ENCODE data around the gene TLR5.

Gene TLR5

DNA sequence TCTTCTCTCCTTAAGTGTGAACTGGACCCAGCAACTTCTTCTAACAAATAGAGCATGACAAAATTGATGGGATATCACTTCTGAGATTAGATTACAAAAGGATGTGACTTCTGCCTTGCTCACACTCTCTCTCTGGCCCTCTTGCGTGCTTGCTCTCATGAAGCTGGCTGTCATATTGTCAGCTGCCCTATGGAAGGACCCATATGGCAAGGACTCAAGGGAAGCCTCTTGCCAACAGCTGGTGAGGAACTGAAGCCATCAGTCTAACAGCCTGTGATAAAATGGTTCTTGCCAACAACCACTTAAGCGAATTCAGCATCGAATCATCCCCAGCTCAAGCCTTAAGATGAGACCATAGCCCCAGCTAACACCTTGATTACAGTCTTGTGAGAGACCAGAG is 4.8 kb upstream of the TLR5 start:
- no peak for DNase-seq

DNA sequence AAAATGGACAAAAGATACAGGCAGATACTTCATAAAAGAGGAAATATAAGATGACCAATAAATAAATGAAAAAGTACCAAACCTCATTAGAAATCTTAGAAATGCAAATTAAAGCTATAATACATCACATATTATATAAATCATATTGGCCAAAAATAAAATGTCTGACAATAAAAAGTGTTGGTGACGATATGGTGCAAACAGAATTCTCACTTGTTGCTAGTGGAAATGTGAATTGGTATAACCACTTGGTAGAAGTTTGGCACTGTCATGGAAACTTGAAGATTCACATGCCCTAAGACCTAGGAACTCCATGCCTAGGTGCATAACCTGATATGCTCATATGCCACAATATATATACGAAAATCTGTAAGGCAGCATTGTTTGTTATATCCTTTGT is 4.4 kb upstream of the TLR5 start:
- DNase-seq = no peak

GRCh38 chr1:223146745-223147144 is 3.7 kb upstream of the TLR5 start:
- DNase-seq = no peak

GRCh38 chr1:223144914-223145313 is 1.9 kb upstream of the TLR5 start:
- no peak for DNase-seq

DNA sequence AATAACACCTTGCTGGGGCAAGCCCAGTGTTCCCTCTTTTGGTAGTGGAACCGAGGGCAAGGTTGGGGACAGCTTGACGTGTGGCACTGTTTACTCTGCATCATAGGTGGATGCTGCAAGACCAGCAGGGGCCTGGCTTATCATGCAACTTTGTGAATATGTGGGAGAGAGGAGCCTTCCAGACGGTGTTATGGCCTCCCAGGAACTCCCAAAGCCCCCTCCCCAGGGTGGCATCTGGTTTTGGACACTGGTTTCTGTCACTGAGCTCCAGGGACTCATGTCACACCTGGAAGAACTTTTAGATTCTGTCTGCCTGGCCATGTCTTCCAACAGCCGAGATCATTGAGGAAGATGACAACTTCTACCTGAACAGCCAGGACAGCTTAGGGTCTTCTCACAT is 1.4 kb upstream of the TLR5 start:
- DNase-seq = no peak

DNA sequence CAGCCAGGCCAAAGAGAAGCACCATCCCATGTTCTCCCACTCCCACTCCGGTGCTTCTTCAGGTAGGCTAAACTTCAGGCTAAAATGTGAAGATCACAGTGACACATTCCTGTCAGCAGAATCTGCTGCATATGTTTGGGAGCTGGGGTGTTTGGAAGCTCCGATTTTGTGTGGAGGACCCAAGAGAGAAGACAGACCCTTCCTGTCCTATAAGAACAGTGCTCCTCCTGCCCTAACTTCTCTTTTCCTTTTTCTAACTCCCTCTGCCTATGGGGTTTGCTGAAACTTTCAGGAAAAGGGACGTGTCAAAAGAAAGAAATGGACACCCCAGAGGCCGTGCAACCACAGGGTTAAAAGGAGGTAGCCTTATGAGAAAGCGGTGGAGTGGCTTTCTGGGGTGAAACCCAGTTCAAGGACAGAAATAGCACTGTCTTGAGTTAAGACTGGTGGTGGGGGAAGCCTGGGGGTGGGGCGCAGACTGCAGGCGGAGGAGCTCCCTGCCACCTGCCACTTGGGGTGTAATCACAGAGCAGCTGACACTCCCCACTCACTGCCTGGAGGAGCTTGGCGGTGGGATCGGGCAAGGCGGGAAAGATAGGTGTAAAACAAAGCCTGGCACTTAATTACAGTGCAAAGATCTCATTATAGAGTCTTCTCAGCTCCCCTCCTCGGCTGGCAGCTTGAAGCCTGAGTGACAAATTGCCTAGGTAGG is 645 bp upstream of the TLR5 start:
- DNase-seq = no peak

GRCh38 chr1:223142269-223142668 is 779 bp downstream of the TLR5 start:
- no peak for DNase-seq

GRCh38 chr1:223140611-223141405 is 2.2 kb downstream of the TLR5 start:
- no peak for DNase-seq

GRCh38 chr1:223137455-223138085 is 5.5 kb downstream of the TLR5 start:
- DNase-seq = peak; percentile 1

- DNase-seq = no peak
Observed at GRCh38 chr1:223136086-223136485, 7.0 kb downstream of the TLR5 start.

DNA sequence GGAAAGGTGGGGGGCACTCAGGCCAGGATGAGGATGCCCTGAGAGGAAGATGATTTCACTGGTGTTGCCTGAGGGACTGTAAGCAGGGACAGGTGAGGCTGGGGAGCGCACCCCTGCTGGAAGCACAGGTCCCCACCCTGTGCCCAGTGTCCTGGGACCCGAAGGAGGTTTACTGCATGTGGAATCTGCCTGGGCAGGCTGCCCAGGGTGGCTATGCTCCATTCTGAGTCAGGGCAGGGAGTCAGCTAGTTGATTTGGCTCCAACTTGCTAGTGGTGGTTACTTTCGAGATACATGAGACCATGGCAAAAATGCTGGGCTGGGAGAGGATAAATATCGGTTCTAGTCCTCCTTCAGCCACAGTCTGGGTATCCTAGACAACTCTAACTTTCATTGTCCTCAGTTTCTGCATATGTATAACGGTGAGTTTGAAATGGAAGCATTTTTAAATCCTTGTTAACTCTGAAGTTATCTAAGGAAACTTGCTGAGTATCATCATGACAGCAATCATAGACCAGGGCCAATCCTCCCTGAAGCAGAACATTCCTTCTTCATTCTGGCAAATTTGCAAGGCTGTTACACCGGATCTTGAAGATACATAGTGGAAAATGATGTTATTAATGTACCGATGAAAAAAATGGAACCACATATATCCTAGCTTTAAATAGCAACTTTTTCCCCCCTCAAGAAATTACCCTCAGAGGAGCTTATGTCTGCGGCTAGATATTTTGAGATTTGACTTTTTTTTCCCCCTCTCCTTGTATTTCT is 7.7 kb downstream of the TLR5 start:
- peak; percentile 55 for DNase-seq

DNA sequence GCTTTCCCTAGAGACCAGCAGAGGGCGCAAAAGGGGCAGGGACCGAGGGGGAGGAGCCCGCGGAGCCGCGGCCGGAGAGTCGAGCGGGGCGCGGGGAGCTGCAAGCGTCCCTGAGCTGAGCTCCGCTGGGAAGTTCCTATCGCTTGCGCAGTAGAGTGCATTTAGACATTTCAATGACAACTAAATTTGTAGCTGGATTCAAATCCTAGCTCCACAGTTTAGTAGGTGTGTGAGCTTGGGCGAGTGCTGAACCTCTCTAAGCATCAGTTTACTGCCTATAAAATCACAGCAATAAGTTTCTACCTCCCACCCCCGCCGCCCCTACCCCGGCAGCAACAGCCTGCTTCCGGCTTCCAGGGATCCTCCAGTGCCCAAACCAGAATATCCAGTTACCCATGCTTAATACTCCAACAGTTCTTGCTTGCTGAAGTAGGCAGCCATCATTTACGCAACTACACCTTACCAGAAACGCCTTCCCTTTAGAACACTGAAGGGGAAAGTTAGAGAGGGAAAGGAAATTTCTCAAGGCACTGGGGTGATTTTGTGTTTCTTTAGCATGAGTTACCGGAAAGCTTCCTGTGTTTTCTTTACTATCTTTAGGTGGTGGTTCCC is 9.1 kb downstream of the TLR5 start:
- DNase-seq = peak; percentile 7

DNA sequence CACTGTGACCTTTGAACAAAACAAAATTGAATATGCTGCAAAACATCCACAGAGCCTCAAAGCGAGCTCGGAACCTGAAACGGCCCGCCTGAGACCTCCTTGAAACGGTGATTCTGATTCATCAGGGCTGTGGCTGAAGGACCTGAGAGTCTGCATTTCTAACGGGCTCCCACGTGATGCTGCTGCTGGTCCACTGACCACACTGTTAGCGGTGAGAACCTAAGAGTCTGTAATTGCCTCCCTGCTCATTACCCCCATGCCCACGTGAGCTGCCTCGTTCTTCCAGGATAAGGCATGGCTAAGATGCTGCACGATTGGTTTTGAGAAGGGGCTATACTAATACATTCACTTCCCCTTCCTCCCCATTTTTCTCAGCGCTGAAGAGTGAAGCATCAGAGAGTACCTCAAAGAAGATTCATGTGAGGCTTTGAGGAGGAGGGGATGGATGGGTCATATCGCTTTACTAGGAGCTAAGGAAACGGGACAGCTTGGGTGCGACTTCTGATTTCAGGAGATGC is 9.7 kb downstream of the TLR5 start:
- no peak for DNase-seq

DNA sequence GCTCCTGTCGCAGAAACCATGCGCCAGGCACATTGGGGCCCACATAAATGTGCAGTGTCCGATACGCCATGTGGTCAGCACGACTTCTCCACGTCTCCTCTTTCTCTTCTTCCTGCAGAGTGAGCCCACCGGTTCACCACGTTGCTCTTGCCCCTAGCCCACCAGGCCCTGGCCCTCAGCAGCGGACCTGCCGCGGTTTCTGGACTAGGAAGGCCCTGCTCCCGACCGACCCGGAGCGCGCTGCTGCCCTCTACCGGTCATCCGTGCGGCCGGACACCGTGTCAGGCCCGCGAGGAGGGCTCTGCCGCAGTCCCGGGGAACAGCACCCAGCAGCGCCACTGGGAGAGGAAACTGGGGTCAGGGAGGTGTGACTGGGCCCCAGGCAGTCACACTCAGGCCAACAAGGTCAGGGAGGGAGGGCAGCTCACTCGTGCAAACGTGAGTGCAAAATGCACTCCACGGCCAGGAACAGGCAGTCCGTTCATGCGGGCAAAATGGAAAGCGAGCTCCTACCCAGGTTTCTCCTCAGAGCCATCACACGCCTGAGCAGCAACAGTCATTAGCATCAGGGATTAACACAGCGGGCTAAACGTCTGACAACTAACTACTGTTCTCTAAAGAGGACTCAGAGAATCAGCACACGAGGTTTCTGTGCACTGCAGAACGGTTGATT is 13.7 kb downstream of the TLR5 start:
- DNase-seq = no peak

DNA sequence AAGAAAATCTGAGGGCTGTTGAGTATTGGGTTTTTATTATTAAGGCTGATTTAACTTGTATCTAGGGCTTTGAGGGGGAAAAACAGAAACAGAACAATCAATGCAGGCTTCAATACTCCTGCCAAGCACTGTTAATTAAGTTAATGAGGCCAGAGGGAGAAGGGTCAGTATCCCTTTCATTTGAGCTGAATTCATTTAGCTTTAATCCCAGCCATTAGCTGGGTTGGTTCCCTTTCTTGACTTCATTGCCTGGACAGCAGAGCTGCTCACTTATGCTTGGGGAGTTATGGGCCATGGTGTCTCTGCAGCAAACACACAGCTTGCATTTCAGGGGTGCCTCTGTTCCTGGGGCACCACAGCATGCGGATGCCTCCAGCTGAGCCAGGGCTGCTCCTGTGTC is 16.3 kb downstream of the TLR5 start:
- DNase-seq = no peak

DNA sequence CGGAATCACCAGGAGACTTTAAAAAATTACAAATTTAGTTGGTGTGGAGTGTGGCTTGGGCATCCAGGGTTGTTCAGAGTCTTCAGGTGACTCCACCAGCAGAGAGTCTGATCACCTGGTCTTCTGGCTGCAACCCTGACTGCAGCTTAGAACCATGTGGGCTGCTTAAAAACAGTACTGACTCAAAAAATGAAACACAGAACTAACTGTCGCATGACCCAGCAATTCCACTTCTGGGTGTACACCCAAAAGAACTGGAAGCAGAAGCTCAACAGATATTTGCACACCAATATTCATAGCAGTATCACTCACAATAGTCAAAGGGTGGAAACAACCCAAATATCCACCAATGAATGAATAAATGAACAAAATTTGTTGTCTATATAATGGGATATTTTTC is 17.3 kb downstream of the TLR5 start:
- no peak for DNase-seq

DNA sequence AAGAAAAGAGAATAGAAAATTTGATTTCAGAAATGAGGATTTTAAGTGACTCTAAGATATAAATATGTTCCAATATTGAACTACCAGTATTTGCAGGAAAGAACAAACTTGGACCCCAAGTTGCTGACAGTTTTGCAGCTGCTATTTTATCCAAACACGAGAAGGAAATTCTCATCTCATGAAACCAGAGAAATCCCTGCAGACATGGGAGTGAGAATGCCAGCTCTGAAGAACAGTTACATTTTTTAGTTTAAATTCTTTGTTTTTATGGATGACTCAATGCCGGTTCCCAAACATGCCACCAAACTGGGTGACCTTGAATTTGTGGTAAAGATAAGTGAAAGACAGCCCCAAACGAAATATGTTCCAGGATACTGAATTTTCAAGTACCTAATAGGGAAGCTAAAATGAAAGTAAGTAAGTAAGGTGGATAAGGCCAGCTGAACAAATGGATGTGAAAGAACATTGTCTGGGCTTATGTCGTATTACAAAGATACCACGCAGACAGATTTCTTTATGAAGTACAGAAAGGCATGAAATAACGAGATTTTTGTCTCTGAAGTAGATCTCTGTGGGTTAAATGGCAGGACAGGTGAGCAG is 19.9 kb downstream of the TLR5 start:
- no peak for DNase-seq

DNA sequence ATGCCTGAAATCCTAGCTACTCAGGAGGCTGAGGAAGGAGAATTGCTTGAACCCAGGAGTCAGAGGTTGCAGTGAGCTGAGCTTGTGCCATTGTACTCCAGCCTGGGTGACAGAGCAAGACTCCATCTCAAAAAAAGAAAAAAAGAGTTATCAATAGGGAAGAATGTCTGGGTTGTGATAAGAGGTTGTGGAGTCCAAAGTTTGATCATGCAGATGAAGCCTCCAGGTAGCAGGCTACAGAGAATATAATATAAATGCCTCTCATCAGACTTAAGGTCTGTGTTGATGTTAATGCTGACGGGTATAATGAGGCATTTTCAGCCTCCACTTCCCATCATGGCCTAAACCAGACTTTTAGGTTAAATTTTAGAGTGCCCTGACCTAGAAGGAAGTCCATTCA is 24.6 kb downstream of the TLR5 start:
- DNase-seq = no peak

DNA sequence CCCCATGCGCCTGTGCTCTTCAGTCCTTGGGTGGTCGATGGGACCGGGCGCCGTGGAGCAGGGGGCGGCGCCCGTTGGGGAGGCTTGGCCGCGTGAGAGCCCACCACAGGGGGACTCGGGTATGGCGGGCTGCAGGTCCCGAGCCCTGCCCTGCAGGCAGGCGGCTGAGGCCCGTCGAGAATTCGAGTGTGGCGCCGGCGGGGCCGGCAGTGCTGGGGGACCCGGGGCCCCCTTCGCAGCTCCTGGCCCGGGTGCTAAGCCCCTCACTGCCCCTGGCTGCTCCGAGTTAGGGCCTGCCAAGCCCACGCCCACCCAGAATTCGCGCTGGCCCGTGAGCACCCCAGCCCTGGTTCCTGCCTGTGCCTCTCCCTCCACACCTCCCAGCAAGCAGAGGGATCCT is 26.1 kb downstream of the TLR5 start:
- no peak for DNase-seq

DNA sequence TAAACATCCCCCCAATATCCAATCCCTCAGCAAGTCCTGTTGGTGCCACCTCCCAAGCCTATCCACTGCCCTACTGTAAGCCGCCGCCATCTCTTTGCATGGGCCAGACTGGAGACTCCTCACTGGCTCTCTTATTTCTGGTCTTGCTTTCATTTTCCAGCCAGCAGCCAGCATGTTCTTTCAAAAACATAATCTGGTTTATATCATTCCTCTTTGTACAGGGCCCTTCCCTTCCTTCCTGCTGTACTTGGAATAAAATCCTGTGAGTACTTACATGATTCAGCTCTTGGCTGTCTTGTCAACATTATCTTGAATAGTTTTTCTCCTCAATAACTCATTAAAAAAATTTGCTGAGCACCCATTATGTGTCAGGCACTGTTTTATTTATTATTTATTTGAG is 28.2 kb downstream of the TLR5 start:
- no peak for DNase-seq

DNA sequence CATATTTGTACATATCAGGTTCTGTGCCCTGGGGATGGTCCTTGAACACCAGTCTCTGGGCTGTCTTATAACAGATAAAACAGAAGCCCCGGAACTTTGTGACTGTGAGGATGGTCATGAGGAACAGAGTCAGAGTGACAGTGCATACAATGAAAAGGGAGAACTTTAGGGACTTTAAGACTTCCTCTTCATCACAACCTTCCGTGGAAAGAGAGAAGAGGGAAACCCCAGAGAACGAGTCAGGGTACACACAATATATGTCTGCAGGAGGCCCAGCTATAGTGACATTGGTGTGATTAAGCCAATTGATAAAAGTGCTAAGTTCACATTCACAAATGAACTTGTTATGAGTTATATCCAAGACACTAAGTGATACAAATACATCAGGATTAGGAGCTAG is 32.1 kb downstream of the TLR5 start:
- DNase-seq = no peak

GRCh38 chr1:223109581-223110026 is 33.4 kb downstream of the TLR5 start:
- DNase-seq = no peak

Data from NCI-H226 (cell line).